HCT116 (cell line): Measurements from ENCODE around the gene PRCC.

Source experiments
- CTCF ChIP-seq, 3 experiments: fragments of 200-600 bp in 1 of 3; sonication (generic) in 1 of 3; IDR thresholded peaks in 2 of 3; conservative IDR thresholded peaks in 1 of 3; 2 replicates each; pipeline ENCODE4 v1.5.1; 2012 to 2017; ENCODE audit warnings: low read depth in 2 of 3, low read length in 2 of 3, antibody characterized with exemption in 1 of 3, borderline replicate concordance in 1 of 3, control low read depth in 1 of 3, mild to moderate bottlenecking in 1 of 3, mixed read lengths in 1 of 3, mixed run types in 1 of 3, moderate library complexity in 1 of 3; ENCODE audit not compliant: insufficient read depth in 1 of 3
- EGR1 ChIP-seq: IDR thresholded peaks from 2 replicates; pipeline ENCODE4 v1.6.1; 2012; ENCODE audit warnings: low read depth
- TF ChIP-seq, protein P1 (sequence below): IDR thresholded peaks from 2 replicates; pipeline ENCODE4 v1.6.1; 2012; ENCODE audit warnings: low read depth

- TF ChIP-seq EGR1, result no peak
- TF ChIP-seq CTCF (IDR thresholded peaks at IDR 0.05 in 2 of 3, conservative IDR thresholded peaks at IDR 0.05 in 1 of 3; ENCODE audit: borderline replicate concordance in 1 of 3, insufficient read depth in 1 of 3, low read depth in 2 of 3, low read length in 2 of 3), result no peak
- TF ChIP-seq, protein P1, sequence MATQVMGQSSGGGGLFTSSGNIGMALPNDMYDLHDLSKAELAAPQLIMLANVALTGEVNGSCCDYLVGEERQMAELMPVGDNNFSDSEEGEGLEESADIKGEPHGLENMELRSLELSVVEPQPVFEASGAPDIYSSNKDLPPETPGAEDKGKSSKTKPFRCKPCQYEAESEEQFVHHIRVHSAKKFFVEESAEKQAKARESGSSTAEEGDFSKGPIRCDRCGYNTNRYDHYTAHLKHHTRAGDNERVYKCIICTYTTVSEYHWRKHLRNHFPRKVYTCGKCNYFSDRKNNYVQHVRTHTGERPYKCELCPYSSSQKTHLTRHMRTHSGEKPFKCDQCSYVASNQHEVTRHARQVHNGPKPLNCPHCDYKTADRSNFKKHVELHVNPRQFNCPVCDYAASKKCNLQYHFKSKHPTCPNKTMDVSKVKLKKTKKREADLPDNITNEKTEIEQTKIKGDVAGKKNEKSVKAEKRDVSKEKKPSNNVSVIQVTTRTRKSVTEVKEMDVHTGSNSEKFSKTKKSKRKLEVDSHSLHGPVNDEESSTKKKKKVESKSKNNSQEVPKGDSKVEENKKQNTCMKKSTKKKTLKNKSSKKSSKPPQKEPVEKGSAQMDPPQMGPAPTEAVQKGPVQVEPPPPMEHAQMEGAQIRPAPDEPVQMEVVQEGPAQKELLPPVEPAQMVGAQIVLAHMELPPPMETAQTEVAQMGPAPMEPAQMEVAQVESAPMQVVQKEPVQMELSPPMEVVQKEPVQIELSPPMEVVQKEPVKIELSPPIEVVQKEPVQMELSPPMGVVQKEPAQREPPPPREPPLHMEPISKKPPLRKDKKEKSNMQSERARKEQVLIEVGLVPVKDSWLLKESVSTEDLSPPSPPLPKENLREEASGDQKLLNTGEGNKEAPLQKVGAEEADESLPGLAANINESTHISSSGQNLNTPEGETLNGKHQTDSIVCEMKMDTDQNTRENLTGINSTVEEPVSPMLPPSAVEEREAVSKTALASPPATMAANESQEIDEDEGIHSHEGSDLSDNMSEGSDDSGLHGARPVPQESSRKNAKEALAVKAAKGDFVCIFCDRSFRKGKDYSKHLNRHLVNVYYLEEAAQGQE, result no peak
These were observed 73.6 kb downstream of the PRCC start for GRCh38 chr1:156840898-156841279.
